ENCODE data around the gene ZSCAN32. TPM values are rescaled to one million over a fixed set of nuclear protein-coding genes. Genes with fewer than 3 reads are reported as not detected.

ZSCAN32 gene
- total and polyA plus RNA-seq, 4 donors, result 4.2 to 7.7 (median 6.0) TPM

DNA sequence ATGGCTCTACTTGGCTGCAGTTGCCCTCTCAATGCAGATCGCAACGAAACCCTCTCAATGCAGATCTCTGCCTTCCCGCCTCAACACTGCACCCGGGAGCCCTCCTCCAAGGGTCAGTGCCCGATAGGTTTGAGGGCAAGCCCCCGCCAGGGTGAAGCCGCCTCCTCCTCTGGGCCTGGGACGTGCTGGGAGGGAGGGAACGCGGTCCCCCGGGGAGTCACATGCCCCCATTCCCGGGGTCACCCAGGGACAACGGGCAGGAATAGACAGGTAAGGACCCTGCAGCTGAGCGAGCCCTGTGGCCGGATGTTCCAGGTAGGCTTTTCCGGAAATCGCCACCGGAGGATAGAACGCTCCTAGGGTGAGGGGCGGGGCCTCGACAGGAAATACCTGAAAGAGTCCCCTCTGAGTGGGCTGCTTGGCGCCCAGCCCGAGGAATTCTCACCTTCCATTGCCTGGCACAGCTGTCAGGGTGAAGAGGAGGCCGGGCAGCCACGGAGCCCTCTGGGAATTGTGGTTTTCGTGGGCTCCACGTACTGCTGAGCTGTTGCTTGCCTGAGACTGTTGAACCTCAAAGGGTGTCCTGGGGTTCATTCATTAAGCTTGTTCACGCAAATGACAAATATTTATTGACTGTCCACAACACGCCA is 13.1 kb upstream of the ZSCAN32 start:
- peak overlapping the region in 2 of 3 donors; percentile 28 to 46 for H3K4me3 ChIP-seq (ENCODE audit: low read depth in 1 of 3, low read length in 3 of 3)
- WGBS, result 42% methylated on average over 29 of the region's 29 CpGs
- DNase-seq (ENCODE audit: low spot score), result no peak

GRCh38 chr16:3408561-3409197 is 7.9 kb upstream of the ZSCAN32 start:
- Histone ChIP-seq H3K9me3 (ENCODE audit: control insufficient read depth in 4 of 4, low read length in 3 of 4) (peaks cover 51 to 89% (median 73%) of the 10 kb centered on the region in 4 donors), H3K4me1 (ENCODE audit: control insufficient read depth in 4 of 4, insufficient read depth in 4 of 4, low read length in 3 of 4) (no peaks in the 10 kb centered on the region), H3K27ac (ENCODE audit: low read depth in 1 of 2, low read length in 2 of 2) (no peak overlapping the region), H3K27me3 (ENCODE audit: control insufficient read depth in 4 of 4, insufficient read depth in 4 of 4, low read length in 3 of 4) (no peaks in the 10 kb centered on the region), H3K36me3 (ENCODE audit: control insufficient read depth in 4 of 4, insufficient read depth in 3 of 4, low read depth in 1 of 4, low read length in 3 of 4) (peaks cover 11 to 57% (median 54%) of the 10 kb centered on the region in 4 donors), H3K4me3 (ENCODE audit: low read depth in 1 of 3, low read length in 3 of 3) (peak overlapping the region in 2 of 3 donors; percentile 73 to 78), H3K9ac (ENCODE audit: low read depth in 1 of 2, low read length in 2 of 2) (no peak overlapping the region)
- WGBS, result 97% methylated on average over 12 of the region's 12 CpGs
- DNase-seq (ENCODE audit: low spot score), result no peak
- TF ChIP-seq, protein P1, sequence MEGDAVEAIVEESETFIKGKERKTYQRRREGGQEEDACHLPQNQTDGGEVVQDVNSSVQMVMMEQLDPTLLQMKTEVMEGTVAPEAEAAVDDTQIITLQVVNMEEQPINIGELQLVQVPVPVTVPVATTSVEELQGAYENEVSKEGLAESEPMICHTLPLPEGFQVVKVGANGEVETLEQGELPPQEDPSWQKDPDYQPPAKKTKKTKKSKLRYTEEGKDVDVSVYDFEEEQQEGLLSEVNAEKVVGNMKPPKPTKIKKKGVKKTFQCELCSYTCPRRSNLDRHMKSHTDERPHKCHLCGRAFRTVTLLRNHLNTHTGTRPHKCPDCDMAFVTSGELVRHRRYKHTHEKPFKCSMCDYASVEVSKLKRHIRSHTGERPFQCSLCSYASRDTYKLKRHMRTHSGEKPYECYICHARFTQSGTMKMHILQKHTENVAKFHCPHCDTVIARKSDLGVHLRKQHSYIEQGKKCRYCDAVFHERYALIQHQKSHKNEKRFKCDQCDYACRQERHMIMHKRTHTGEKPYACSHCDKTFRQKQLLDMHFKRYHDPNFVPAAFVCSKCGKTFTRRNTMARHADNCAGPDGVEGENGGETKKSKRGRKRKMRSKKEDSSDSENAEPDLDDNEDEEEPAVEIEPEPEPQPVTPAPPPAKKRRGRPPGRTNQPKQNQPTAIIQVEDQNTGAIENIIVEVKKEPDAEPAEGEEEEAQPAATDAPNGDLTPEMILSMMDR (IDR thresholded peaks at IDR 0.05; ENCODE audit: low read depth, low read length, missing input control), result no peak
- TF ChIP-seq, protein P2, sequence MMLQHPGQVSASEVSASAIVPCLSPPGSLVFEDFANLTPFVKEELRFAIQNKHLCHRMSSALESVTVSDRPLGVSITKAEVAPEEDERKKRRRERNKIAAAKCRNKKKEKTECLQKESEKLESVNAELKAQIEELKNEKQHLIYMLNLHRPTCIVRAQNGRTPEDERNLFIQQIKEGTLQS (IDR thresholded peaks at IDR 0.05), result no peak
- no peak for TF ChIP-seq HNF4A (conservative IDR thresholded peaks at IDR 0.05)
- no peak for TF ChIP-seq HNF4G (IDR thresholded peaks at IDR 0.05)
- no peak for TF ChIP-seq GABPA (IDR thresholded peaks at IDR 0.05 in 1 of 2, conservative IDR thresholded peaks at IDR 0.05 in 1 of 2)
- no peak for TF ChIP-seq TAF1 (conservative IDR thresholded peaks at IDR 0.05)
- no peak for TF ChIP-seq EGR1 (IDR thresholded peaks at IDR 0.05; ENCODE audit: low read depth in 2 of 2)
- no peak for TF ChIP-seq SP1 (IDR thresholded peaks at IDR 0.05)
- TF ChIP-seq, protein P3, sequence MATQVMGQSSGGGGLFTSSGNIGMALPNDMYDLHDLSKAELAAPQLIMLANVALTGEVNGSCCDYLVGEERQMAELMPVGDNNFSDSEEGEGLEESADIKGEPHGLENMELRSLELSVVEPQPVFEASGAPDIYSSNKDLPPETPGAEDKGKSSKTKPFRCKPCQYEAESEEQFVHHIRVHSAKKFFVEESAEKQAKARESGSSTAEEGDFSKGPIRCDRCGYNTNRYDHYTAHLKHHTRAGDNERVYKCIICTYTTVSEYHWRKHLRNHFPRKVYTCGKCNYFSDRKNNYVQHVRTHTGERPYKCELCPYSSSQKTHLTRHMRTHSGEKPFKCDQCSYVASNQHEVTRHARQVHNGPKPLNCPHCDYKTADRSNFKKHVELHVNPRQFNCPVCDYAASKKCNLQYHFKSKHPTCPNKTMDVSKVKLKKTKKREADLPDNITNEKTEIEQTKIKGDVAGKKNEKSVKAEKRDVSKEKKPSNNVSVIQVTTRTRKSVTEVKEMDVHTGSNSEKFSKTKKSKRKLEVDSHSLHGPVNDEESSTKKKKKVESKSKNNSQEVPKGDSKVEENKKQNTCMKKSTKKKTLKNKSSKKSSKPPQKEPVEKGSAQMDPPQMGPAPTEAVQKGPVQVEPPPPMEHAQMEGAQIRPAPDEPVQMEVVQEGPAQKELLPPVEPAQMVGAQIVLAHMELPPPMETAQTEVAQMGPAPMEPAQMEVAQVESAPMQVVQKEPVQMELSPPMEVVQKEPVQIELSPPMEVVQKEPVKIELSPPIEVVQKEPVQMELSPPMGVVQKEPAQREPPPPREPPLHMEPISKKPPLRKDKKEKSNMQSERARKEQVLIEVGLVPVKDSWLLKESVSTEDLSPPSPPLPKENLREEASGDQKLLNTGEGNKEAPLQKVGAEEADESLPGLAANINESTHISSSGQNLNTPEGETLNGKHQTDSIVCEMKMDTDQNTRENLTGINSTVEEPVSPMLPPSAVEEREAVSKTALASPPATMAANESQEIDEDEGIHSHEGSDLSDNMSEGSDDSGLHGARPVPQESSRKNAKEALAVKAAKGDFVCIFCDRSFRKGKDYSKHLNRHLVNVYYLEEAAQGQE (IDR thresholded peaks at IDR 0.05), result no peak
- TF ChIP-seq, protein P4, sequence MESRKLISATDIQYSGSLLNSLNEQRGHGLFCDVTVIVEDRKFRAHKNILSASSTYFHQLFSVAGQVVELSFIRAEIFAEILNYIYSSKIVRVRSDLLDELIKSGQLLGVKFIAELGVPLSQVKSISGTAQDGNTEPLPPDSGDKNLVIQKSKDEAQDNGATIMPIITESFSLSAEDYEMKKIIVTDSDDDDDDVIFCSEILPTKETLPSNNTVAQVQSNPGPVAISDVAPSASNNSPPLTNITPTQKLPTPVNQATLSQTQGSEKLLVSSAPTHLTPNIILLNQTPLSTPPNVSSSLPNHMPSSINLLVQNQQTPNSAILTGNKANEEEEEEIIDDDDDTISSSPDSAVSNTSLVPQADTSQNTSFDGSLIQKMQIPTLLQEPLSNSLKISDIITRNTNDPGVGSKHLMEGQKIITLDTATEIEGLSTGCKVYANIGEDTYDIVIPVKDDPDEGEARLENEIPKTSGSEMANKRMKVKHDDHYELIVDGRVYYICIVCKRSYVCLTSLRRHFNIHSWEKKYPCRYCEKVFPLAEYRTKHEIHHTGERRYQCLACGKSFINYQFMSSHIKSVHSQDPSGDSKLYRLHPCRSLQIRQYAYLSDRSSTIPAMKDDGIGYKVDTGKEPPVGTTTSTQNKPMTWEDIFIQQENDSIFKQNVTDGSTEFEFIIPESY (IDR thresholded peaks at IDR 0.05), result no peak
- no peak for TF ChIP-seq RXRA (IDR thresholded peaks at IDR 0.05)
- TF ChIP-seq YY1 (IDR thresholded peaks at IDR 0.05), result no peak
- TF ChIP-seq JUND (IDR thresholded peaks at IDR 0.05), result no peak
- no peak for TF ChIP-seq NR2F2 (IDR thresholded peaks at IDR 0.05)

More for the DNA sequence above, 13.1 kb upstream of the ZSCAN32 start:
- Histone ChIP-seq H3K27me3 (ENCODE audit: control insufficient read depth in 4 of 4, insufficient read depth in 4 of 4, low read length in 3 of 4) (no peaks in the 10 kb centered on the region), H3K27ac (ENCODE audit: low read depth in 1 of 2, low read length in 2 of 2) (no peak overlapping the region), H3K9ac (ENCODE audit: low read depth in 1 of 2, low read length in 2 of 2) (no peak overlapping the region), H3K4me1 (ENCODE audit: control insufficient read depth in 4 of 4, insufficient read depth in 4 of 4, low read length in 3 of 4) (no peaks in the 10 kb centered on the region), H3K36me3 (ENCODE audit: control insufficient read depth in 4 of 4, insufficient read depth in 3 of 4, low read depth in 1 of 4, low read length in 3 of 4) (peaks cover 0 to 10% (median 4%) of the 10 kb centered on the region in 4 donors), H3K9me3 (ENCODE audit: control insufficient read depth in 4 of 4, low read length in 3 of 4) (peaks cover 36 to 66% (median 48%) of the 10 kb centered on the region in 4 donors)
- TF ChIP-seq EGR1 (IDR thresholded peaks at IDR 0.05; ENCODE audit: low read depth in 2 of 2) (no peak), SP1 (IDR thresholded peaks at IDR 0.05) (no peak), NR2F2 (IDR thresholded peaks at IDR 0.05) (no peak), GABPA (IDR thresholded peaks at IDR 0.05 in 1 of 2, conservative IDR thresholded peaks at IDR 0.05 in 1 of 2) (no peak)
- TF ChIP-seq, protein P4 (IDR thresholded peaks at IDR 0.05), result no peak
- TF ChIP-seq, protein P1 (IDR thresholded peaks at IDR 0.05; ENCODE audit: low read depth, low read length, missing input control), result no peak
